HepG2 (cell line): ENCODE measurements around the gene HOXD8. TPM values are rescaled to one million over a fixed set of nuclear protein-coding genes. Genes with fewer than 3 reads are reported as not detected.

Experiments used
- ATAC-seq: fragments of 200-7000 bp; cut with Tn5 transposase; 3 replicates; pipeline ENCODE4 v1.9.1; 2020; ENCODE audit warnings: mild to moderate bottlenecking, moderate library complexity
- BruUV-seq: library from RNA; stranded (reverse); fragments of 400-500 nt; replicated peaks from 2 replicates; lab custom pipeline; 2021; lab: Mats Ljungman, UMichigan
- CTCF ChIA-PET: fragments of 300-600 bp; formaldehyde crosslinking; extraction: SDS; loops from one replicate; lab custom pipeline; 2021; ENCODE audit warnings: low total read pairs, inconsistent platforms, low intra/inter-chr PET ratio; lab: Yijun Ruan, JAX
- POLR2A ChIA-PET: fragments of 350-600 bp; sonication (Branson Sonifier 250); formaldehyde crosslinking; loops from one replicate; lab custom pipeline; 2020; ENCODE audit warnings: antibody characterized with exemption, inconsistent platforms; lab: Yijun Ruan, JAX
- DNase-seq: peaks from one replicate; pipeline ENCODE4 v3.0.0-alpha.2; 2015; ENCODE audit warnings: low spot score
- FAIRE-seq: peaks from 3 replicates; lab custom pipeline; 2011; peaks lifted over from hg19 to GRCh38; lab: Jason Lieb, UNC
- H2AFZ ChIP-seq: one replicate; pipeline ENCODE4 v1.6.1; 2011; ENCODE audit warnings: low read length, inconsistent platforms
- H3K27ac ChIP-seq: fragments of 300-600 bp; 3 replicates; pipeline ENCODE4 v1.8.0; 2011; ENCODE audit warnings: mixed run types, mild to moderate bottlenecking, mixed read lengths, low read length, inconsistent platforms; ENCODE audit not compliant: insufficient read depth; ENCODE audit errors: extremely low read length
- H3K27me3 ChIP-seq, 2 experiments: fragments of 200-600 bp in 1 of 2; 2 replicates in 1 of 2; 3 replicates in 1 of 2; pipeline versions ENCODE4 v1.6.0 to v1.8.0; 2011; ENCODE audit warnings: low read length in 2 of 2, mild to moderate bottlenecking in 2 of 2, moderate library complexity in 2 of 2, inconsistent platforms in 1 of 2; ENCODE audit not compliant: insufficient read depth in 2 of 2, control insufficient read depth in 1 of 2
- H3K36me3 ChIP-seq, 2 experiments: fragments of 200-600 bp in 1 of 2; replicated peaks in 1 of 2; 2 replicates in 1 of 2; 3 replicates in 1 of 2; pipeline versions ENCODE4 v1.5.1 to v1.8.0; 2011; ENCODE audit warnings: low read length in 2 of 2, inconsistent platforms in 1 of 2; ENCODE audit not compliant: insufficient read depth in 2 of 2, control insufficient read depth in 1 of 2
- H3K4me1 ChIP-seq: 2 replicates; pipeline ENCODE4 v1.5.1; 2012; ENCODE audit warnings: low read length, inconsistent platforms; ENCODE audit not compliant: insufficient read depth
- H3K4me2 ChIP-seq: 2 replicates; pipeline ENCODE4 v1.6.0; 2011; ENCODE audit warnings: low read depth, low read length, inconsistent platforms
- H3K4me3 ChIP-seq, 3 experiments: fragments of 200-600 bp in 1 of 3; sonication (generic), shearing (Covaris generic) in 1 of 3; replicated peaks in 1 of 3; 2 replicates each; pipeline ENCODE4 v1.5.1; 2011 to 2016; ENCODE audit warnings: low read length in 3 of 3, inconsistent platforms in 2 of 3, low read depth in 2 of 3, mild to moderate bottlenecking in 2 of 3, control low read depth in 1 of 3, mixed read lengths in 1 of 3; ENCODE audit not compliant: insufficient read depth in 1 of 3
- H3K79me2 ChIP-seq: one replicate; pipeline ENCODE4 v1.6.1; 2011; ENCODE audit warnings: low read length, inconsistent platforms; ENCODE audit not compliant: insufficient read depth
- H3K9ac ChIP-seq: 2 replicates; pipeline ENCODE4 v1.6.0; 2011; ENCODE audit warnings: mild to moderate bottlenecking, low read depth, low read length, inconsistent platforms; ENCODE audit not compliant: insufficient read depth
- H3K9me3 ChIP-seq: 2 replicates; pipeline ENCODE4 v1.5.1; 2012; ENCODE audit warnings: mild to moderate bottlenecking, low read length
- H4K20me1 ChIP-seq: 2 replicates; pipeline ENCODE4 v1.6.0; 2011; ENCODE audit warnings: inconsistent platforms, mild to moderate bottlenecking, low read length, moderate library complexity; ENCODE audit not compliant: insufficient read depth
- CCDC6 ChIP-seq: sonication (generic); formaldehyde crosslinking; IDR thresholded peaks from 2 replicates; pipeline ENCODE4 v1.8.1; 2022; ENCODE audit warnings: mild to moderate bottlenecking, missing genetic modification reagents, moderate library complexity
- NR2F2 ChIP-seq: IDR thresholded peaks from 2 replicates; pipeline ENCODE4 v1.6.1; 2012; ENCODE audit warnings: low read depth, inconsistent platforms, borderline replicate concordance
- PCBP1 ChIP-seq: fragments of 200-400 bp; formaldehyde crosslinking; IDR thresholded peaks from 2 replicates; pipeline ENCODE4 v1.6.1; 2017; ENCODE audit warnings: mild to moderate bottlenecking, low read depth, low read length, borderline replicate concordance
- PREB ChIP-seq: sonication (generic); formaldehyde crosslinking; IDR thresholded peaks from 2 replicates; pipeline ENCODE4 v1.4.0; 2020; ENCODE audit warnings: missing genetic modification reagents
- SP140L ChIP-seq: sonication (generic); formaldehyde crosslinking; IDR thresholded peaks from 2 replicates; pipeline ENCODE4 v1.4.0; 2020; ENCODE audit warnings: missing genetic modification reagents, borderline replicate concordance
- ZKSCAN5 ChIP-seq: sonication (generic); formaldehyde crosslinking; IDR thresholded peaks from 2 replicates; pipeline ENCODE4 v1.5.1; 2020; ENCODE audit warnings: mild to moderate bottlenecking, missing genetic modification reagents
- ZNF333 ChIP-seq: sonication (generic); formaldehyde crosslinking; IDR thresholded peaks from 2 replicates; pipeline ENCODE4 v1.4.0; 2020; ENCODE audit warnings: mild to moderate bottlenecking, missing genetic modification reagents, borderline replicate concordance
- ZNF558 ChIP-seq: sonication (generic); formaldehyde crosslinking; IDR thresholded peaks from 2 replicates; pipeline ENCODE4 v1.9.0; 2022; ENCODE audit warnings: mild to moderate bottlenecking, missing genetic modification reagents, borderline replicate concordance
- ZNF572 ChIP-seq: sonication (generic); formaldehyde crosslinking; IDR thresholded peaks from 2 replicates; pipeline ENCODE4 v1.5.1; 2020; ENCODE audit warnings: mild to moderate bottlenecking, missing genetic modification reagents
- WGBS: methylation state at CpG from one replicate; pipeline ENCODE4 v1.1.6; 2017; ENCODE audit warnings: low lambda C conversion rate; 5-methylcytosine and 5-hydroxymethylcytosine counted together
- in situ Hi-C: cut with HindIII; loops from 2 replicates; pipeline ENCODE4 v1.10.0; 2017; ENCODE audit warnings: low pct_unique_long_range_greater_than_20kb; ENCODE audit not compliant: extremely low pct_ligation_motif_present
- intact Hi-C: fragments of 100-400 bp; cut with micrococcal nuclease; formaldehyde crosslinking; loops from one replicate; pipeline ENCODE4 v1.10.0; 2022; ENCODE audit not compliant: unreplicated experiment
- polyA plus RNA-seq, 8 experiments: library from polyadenylated mRNA; depleted of rRNA in 3 of 8; stranded (reverse) in 7 of 8; unstranded in 1 of 8; fragments of >200 nt; fragmentation: Illumina TruSeq in 4 of 8; extraction: Trizol in 4 of 8; gene quantifications; 2 replicates each; pipeline versions ENCODE4 v1.2.1 to v1.2.3, GENCODE V29; 2011 to 2016; ENCODE audit warnings: low read depth in 4 of 8, missing spikeins in 1 of 8, mixed read lengths in 1 of 8; ENCODE audit not compliant: insufficient read depth in 1 of 8
- total RNA-seq, 5 experiments: library from RNA; depleted of rRNA; stranded (reverse); fragments of >200 nt; fragmentation: Illumina TruSeq; extraction: Trizol; gene quantifications; 2 replicates each; pipeline ENCODE4 v1.2.3, GENCODE V29; 2016; ENCODE audit warnings: low read depth in 1 of 5
- TF ChIP-seq, protein P1 (sequence below): sonication (generic); formaldehyde crosslinking; IDR thresholded peaks from 2 replicates; pipeline ENCODE4 v1.8.0; 2022; ENCODE audit warnings: mild to moderate bottlenecking, missing genetic modification reagents; ENCODE audit not compliant: insufficient replicate concordance
- TF ChIP-seq, protein P2 (sequence below): IDR thresholded peaks from 2 replicates; pipeline ENCODE4 v1.6.1; 2018; ENCODE audit warnings: missing genetic modification reagents, mild to moderate bottlenecking, missing compliant biosample characterization
- TF ChIP-seq, protein P3 (sequence below): sonication (generic); formaldehyde crosslinking; IDR thresholded peaks from 2 replicates; pipeline ENCODE4 v1.5.0; 2020; ENCODE audit warnings: mild to moderate bottlenecking, low read depth, missing genetic modification reagents, borderline replicate concordance

HOXD8 gene
- total and polyA plus RNA-seq, 2 of the 13 experiments (the other 11 are each of a cell fraction or from before 2014, with no cell fraction given) = not detected

DNA sequence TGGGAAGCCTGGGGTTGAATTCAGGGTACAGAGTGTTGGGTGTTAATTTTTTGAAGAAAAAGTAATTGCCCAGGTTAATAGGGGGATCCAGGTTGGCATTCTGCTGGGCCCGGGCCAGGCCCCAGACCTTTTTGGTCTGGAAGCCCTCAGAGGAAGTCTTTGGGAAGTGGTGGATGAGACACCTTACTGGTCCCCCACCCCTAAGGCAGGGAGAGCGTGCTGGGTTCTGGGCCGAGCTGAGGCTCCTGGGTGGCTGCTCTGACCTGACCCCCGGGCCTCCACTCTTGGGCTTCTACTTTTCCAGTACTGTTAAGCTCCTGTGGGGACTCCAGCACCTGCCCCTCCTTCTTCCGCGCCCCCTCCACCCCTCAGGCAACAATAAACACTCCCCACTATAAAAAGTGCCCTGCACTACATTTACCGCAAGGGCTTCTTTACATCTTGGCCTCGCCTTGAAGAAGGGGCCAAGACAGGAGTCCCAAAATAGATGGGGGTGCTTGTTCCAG, 26.8 kb downstream of the HOXD8 start:
- Histone ChIP-seq H3K4me3 (no peak overlapping the region), H3K4me1 (peaks cover 38% of the 10 kb centered on the region), H3K27me3 (peaks cover 13 to 93% of the 10 kb centered on the region in 2 experiments), H3K27ac (no peak overlapping the region), H2AFZ (no peak overlapping the region), H3K4me2 (no peak overlapping the region), H3K79me2 (no peaks in the 10 kb centered on the region), H4K20me1 (no peaks in the 10 kb centered on the region), H3K9ac (no peak overlapping the region), H3K36me3 (no peaks in the 10 kb centered on the region), H3K9me3 (no peaks in the 10 kb centered on the region)
- FAIRE-seq = no peak
- TF ChIP-seq ZKSCAN5 (CRISPR knock-in tag) (no peak), ZNF333 (CRISPR knock-in tag) (no peak), PREB (CRISPR knock-in tag) (no peak), ZNF572 (CRISPR knock-in tag) (no peak), SP140L (CRISPR knock-in tag) (no peak), PCBP1 (no peak), CCDC6 (CRISPR knock-in tag) (no peak), NR2F2 (no peak), ZNF558 (CRISPR knock-in tag) (no peak)
- TF ChIP-seq, protein P1, sequence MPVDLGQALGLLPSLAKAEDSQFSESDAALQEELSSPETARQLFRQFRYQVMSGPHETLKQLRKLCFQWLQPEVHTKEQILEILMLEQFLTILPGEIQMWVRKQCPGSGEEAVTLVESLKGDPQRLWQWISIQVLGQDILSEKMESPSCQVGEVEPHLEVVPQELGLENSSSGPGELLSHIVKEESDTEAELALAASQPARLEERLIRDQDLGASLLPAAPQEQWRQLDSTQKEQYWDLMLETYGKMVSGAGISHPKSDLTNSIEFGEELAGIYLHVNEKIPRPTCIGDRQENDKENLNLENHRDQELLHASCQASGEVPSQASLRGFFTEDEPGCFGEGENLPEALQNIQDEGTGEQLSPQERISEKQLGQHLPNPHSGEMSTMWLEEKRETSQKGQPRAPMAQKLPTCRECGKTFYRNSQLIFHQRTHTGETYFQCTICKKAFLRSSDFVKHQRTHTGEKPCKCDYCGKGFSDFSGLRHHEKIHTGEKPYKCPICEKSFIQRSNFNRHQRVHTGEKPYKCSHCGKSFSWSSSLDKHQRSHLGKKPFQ (CRISPR knock-in tag) = no peak
- TF ChIP-seq, protein P2, sequence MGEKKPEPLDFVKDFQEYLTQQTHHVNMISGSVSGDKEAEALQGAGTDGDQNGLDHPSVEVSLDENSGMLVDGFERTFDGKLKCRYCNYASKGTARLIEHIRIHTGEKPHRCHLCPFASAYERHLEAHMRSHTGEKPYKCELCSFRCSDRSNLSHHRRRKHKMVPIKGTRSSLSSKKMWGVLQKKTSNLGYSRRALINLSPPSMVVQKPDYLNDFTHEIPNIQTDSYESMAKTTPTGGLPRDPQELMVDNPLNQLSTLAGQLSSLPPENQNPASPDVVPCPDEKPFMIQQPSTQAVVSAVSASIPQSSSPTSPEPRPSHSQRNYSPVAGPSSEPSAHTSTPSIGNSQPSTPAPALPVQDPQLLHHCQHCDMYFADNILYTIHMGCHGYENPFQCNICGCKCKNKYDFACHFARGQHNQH = no peak
- TF ChIP-seq, protein P3, sequence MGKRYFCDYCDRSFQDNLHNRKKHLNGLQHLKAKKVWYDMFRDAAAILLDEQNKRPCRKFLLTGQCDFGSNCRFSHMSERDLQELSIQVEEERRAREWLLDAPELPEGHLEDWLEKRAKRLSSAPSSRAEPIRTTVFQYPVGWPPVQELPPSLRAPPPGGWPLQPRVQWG (CRISPR knock-in tag) = no peak
- ChIA-PET CTCF (no interaction called here), POLR2A (no interaction called here)
- in situ Hi-C loops (no loop called here), intact Hi-C loops (no loop called here)
- no TSS peak for BruUV-seq
- no peak for ATAC-seq
- 41% methylated on average over 8 of the region's 8 CpGs for WGBS
- no peak for DNase-seq
